Adrenal gland (tissue), 12 donors: ENCODE data around the gene NBAS. TPM values are rescaled to one million over a fixed set of nuclear protein-coding genes. Genes with fewer than 3 reads are reported as not detected.

ENCODE experiments used
- DNase-seq, 7 donors: peaks; one replicate each; pipeline ENCODE4 v3.0.0-alpha.2; 2019 to 2020
- H3K27ac ChIP-seq, 5 donors: fragments of 200-600 bp; sonication (generic) in 4 of 5; 1 replicate in 3 of 5; 2 replicates in 2 of 5; pipeline versions ENCODE4 v1.5.1 to v1.8.0; 2016 to 2020; ENCODE audit warnings: mild to moderate bottlenecking in 1 of 5
- H3K27me3 ChIP-seq: fragments of 200-600 bp; 2 replicates; pipeline ENCODE4 v1.8.0; 2021
- H3K36me3 ChIP-seq, 2 donors: fragments of 200-600 bp; replicated peaks in 1 of 2; 1 replicate in 1 of 2; 2 replicates in 1 of 2; pipeline versions ENCODE4 v1.5.1 to v1.8.0; 2018 to 2022
- H3K4me1 ChIP-seq, 2 donors: fragments of 200-600 bp; replicated peaks in 1 of 2; 1 replicate in 1 of 2; 2 replicates in 1 of 2; pipeline versions ENCODE4 v1.5.1 to v1.8.0; 2018 to 2021
- H3K4me3 ChIP-seq, 4 donors: fragments of 200-600 bp; sonication (generic) in 3 of 4; one replicate each; pipeline ENCODE4 v1.5.1; 2016 to 2018
- H3K9me3 ChIP-seq, 3 donors: fragments of 200-600 bp; sonication (generic) in 1 of 3; replicated peaks in 1 of 3; 1 replicate in 2 of 3; 2 replicates in 1 of 3; pipeline versions ENCODE4 v1.5.1 to v1.8.0; 2016 to 2021
- POLR2A ChIP-seq, 2 donors: fragments of 450-650 bp; IDR thresholded peaks; one replicate each; pipeline ENCODE4 v1.6.1; 2017; ENCODE audit warnings: antibody characterized with exemption in 2 of 2, mild to moderate bottlenecking in 2 of 2, moderate library complexity in 1 of 2
- WGBS, 4 donors: extraction: QIAGEN DNeasy Blood & Tissue Kit in 2 of 4; methylation state at CpG; one replicate each; pipeline versions ENCODE4 v1.1.5 to v1.1.7; 2013 to 2017; 5-methylcytosine and 5-hydroxymethylcytosine counted together
- intact Hi-C, 2 donors: fragments of 100-400 bp; cut with DNase I; formaldehyde crosslinking; loops; one replicate each; pipeline versions ENCODE4 v1.14.1 to v1.15.0; 2022 to 2023
- polyA plus RNA-seq, 3 donors: library from polyadenylated mRNA; stranded (reverse); fragments of 200-250 nt in 2 of 3; fragments of 350-450 nt in 1 of 3; fragmentation: Illumina TruSeq in 1 of 3; extraction: RNeasy Lipid Tissue Mini Kit (QIAGEN cat#74804) in 1 of 3; gene quantifications; one replicate each; pipeline ENCODE4 v1.2.3, GENCODE V29; 2013 to 2014
- total RNA-seq, 9 donors: library from RNA; depleted of rRNA in 4 of 9; stranded (reverse); fragments of >200 nt in 4 of 9; fragments of 120-200 nt in 1 of 9; fragmentation: NEBNext Ultra II Directional in 1 of 9; extraction: Animal tissue kit (Norgen Biotek cat#: 25700) in 1 of 9; gene quantifications; one replicate each; pipeline versions ENCODE4 v1.1.0 to v1.2.4, GENCODE V29; 2013 to 2023
- TF ChIP-seq, protein P1 (sequence below), 6 experiments: fragments of 450-650 bp in 4 of 6; fragments of 200-600 bp in 2 of 6; sonication (generic) in 1 of 6; IDR thresholded peaks; 1 replicate in 5 of 6; 2 replicates in 1 of 6; pipeline versions ENCODE4 v1.5.1 to v1.8.0; 2016 to 2021; ENCODE audit warnings: antibody characterized with exemption in 6 of 6, mild to moderate bottlenecking in 2 of 6, moderate library complexity in 1 of 6
- donor health status: healthy with polysubstance abuse.
- donor health status: Bipolar disorder and iron deficiency.
- donor health status: DM: yes; HTN: yes; CAD: no.
- donor health status: DM: no; HTN: no; CAD: no.
- donor health status: DM: no; HTN: no; CAD: no.
- donor health status: DM: yes; HTN: yes; CAD: no.

NBAS gene
- total and polyA plus RNA-seq, 12 donors, result 22.0 to 62.4 (median 46.2) TPM

DNA sequence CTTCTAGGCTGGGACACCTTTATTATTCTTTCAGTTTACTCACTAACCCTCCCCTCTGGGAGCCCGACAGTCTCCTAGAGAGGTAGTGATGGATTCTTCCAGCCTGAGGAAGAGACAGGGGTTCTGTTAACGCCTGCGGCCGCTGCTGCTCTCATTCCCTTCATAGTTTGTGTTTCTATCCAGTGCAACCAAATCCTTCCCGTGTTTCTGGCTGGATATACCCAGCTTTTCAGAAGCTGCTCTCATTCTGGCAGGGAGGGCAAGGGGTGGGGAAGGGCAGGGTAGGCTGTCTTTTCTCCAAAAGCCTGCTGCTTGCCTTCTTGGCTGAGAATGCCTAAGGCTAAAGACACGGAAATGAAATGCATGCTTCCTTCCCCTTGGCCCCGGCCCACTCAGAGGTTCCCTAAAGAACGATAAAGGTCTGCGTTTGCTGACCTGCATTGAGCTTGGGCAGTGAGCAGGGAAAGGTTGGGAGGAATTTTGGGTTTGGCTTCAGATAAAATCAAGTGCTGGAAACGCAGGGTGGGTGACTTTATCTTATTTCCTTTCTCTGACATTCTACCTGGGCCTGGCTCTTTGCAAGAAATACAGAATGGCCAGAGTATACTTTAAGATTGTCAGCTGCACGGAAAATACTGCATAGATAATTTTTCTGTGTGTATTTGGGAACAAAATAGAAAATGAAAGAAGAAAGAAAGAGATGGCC lies 390.9 kb downstream of the NBAS start:
- H3K27ac ChIP-seq, result no peak overlapping the region
- no peaks in the 10 kb centered on the region for H3K36me3 ChIP-seq
- no peak overlapping the region for H3K4me3 ChIP-seq
- WGBS, 4 donors, result 61 to 72% (median 67%) methylated on average over 11 of the region's 11 CpGs
- H3K27me3 ChIP-seq, result no peaks in the 10 kb centered on the region
- TF ChIP-seq POLR2A (IDR thresholded peaks at IDR 0.05), result no peak
- TF ChIP-seq, protein P1, sequence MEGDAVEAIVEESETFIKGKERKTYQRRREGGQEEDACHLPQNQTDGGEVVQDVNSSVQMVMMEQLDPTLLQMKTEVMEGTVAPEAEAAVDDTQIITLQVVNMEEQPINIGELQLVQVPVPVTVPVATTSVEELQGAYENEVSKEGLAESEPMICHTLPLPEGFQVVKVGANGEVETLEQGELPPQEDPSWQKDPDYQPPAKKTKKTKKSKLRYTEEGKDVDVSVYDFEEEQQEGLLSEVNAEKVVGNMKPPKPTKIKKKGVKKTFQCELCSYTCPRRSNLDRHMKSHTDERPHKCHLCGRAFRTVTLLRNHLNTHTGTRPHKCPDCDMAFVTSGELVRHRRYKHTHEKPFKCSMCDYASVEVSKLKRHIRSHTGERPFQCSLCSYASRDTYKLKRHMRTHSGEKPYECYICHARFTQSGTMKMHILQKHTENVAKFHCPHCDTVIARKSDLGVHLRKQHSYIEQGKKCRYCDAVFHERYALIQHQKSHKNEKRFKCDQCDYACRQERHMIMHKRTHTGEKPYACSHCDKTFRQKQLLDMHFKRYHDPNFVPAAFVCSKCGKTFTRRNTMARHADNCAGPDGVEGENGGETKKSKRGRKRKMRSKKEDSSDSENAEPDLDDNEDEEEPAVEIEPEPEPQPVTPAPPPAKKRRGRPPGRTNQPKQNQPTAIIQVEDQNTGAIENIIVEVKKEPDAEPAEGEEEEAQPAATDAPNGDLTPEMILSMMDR (IDR thresholded peaks at IDR 0.05), result no peak
- H3K9me3 ChIP-seq, result no peaks in the 10 kb centered on the region
- H3K4me1 ChIP-seq, result no peaks in the 10 kb centered on the region
- no peak for DNase-seq
- intact Hi-C loops, result no loop called here

DNA sequence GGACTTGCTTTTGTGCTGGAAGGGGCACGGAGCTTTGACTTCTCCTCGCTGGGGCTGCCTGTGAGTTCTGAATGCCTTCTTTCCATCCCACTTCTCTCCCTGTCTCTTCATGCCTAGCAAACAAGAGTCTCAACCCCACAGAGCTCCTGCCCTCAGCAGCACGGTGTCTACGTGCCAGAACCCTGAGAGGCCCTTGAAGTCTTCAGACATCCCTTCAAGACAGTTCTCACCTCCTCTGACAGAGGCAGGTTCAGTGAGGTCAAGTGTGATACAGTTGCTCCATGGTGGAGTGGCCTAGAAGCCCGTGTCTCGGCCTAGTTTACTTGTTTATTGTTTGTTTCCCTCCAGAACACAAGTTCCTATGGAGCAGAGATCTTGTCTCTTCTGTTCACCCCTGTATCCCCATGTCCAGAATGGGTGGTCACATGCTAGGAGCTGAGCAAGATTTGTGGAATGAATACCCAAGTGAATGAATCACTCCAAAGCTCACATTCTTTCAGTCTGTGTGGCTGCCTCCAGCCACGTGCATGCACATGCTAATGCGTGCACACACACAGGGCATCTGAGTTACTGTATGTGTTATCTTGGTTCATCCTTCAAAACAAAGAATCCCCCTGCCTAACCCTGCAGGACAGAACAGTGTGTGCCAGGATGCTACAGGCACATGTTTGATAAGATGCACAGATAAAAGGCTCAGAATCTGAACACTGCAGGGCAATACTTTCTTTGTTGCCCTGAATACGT lies 391.6 kb downstream of the NBAS start:
- Histone ChIP-seq H3K27me3 (no peaks in the 10 kb centered on the region), H3K36me3 (no peaks in the 10 kb centered on the region), H3K27ac (no peak overlapping the region), H3K9me3 (no peaks in the 10 kb centered on the region), H3K4me1 (no peaks in the 10 kb centered on the region), H3K4me3 (no peak overlapping the region)
- intact Hi-C loops, result no loop called here
- no peak for DNase-seq
- TF ChIP-seq, protein P1 (IDR thresholded peaks at IDR 0.05), result no peak
- no peak for TF ChIP-seq POLR2A (IDR thresholded peaks at IDR 0.05)
- WGBS, 4 donors, result 83 to 91% (median 87%) methylated on average over 9 of the region's 9 CpGs

DNA sequence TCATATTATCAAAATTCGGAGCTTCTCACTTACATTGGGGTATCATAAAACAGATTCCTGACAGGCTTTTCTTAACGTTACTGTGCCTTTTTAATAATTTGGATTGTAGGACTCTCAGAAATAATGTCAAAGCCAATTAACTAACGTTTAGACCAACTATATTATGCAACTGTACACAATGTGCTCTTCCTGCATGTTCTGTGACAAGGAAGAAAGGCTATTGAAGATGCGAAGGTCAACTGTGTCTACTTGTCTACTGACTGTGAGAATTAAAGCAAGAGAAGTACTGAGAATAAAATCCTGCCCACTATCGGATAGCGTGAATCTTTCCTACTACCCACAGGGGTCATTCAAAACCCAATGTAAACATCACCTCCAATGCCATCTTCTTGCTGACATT lies 393.0 kb downstream of the NBAS start:
- 88 to 91% (median 90%) methylated on average over 6 of the region's 6 CpGs for WGBS, 4 donors
- Histone ChIP-seq H3K36me3 (no peaks in the 10 kb centered on the region), H3K9me3 (no peaks in the 10 kb centered on the region), H3K4me1 (no peaks in the 10 kb centered on the region), H3K4me3 (no peak overlapping the region), H3K27ac (no peak overlapping the region), H3K27me3 (no peaks in the 10 kb centered on the region)
- intact Hi-C loops, result no loop called here
- TF ChIP-seq, protein P1 (IDR thresholded peaks at IDR 0.05), result no peak
- no peak for TF ChIP-seq POLR2A (IDR thresholded peaks at IDR 0.05)
- no peak for DNase-seq

DNA sequence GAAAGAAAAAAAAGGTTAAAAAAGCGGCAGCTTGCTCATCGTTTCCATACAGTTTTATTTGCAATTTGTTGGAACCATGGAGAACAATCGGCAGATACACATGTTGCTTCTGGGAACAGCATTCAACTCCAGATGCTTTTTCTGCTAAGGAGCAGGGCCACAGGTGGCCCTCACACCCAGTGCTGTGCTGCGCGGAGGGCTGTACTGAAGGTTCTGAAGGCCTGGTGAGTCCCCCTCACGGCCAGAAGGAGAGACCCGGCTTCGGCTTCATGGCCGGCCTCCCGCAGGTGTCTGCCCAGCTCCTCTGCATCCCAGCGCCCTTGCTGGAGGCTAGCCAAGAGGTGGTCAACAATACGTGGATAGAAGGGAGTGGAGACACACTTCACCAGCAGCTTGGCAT lies 394.3 kb downstream of the NBAS start:
- TF ChIP-seq, protein P1 (IDR thresholded peaks at IDR 0.05), result no peak
- no peak for TF ChIP-seq POLR2A (IDR thresholded peaks at IDR 0.05)
- H3K4me1 ChIP-seq, result peaks cover 0 to 4% of the 10 kb centered on the region in 2 donors
- H3K4me3 ChIP-seq, result no peak overlapping the region
- no peaks in the 10 kb centered on the region for H3K27me3 ChIP-seq
- DNase-seq, result no peak
- H3K36me3 ChIP-seq, result no peaks in the 10 kb centered on the region
- no peak overlapping the region for H3K27ac ChIP-seq
- WGBS, 4 donors, result 80 to 96% (median 95%) methylated on average over 11 to 12 of the region's 12 CpGs
- no peaks in the 10 kb centered on the region for H3K9me3 ChIP-seq
- intact Hi-C loops, result no loop called here
